Inflammatory macrophage (primary cell): ENCODE results near the gene STXBP1.

Experiments
- DNase-seq, 2 donors: peaks; one replicate each; pipeline ENCODE4 v3.0.0-alpha.2; 2020 to 2022
- total RNA-seq, 18 experiments: gene quantifications; one replicate each; lab custom pipeline; 2026; ENCODE audit warnings: mixed read lengths in 6 of 18, inconsistent platforms in 2 of 18; lab: John Stamatoyannopoulos, UW

Gene STXBP1
- total RNA-seq, result 2.8 to 15.0 (median 7.3) reads per million in 18 experiments

- DNase-seq, result peak; percentile 76 to 88
Observed at GRCh38 chr9:127611899-127612790, at the start of gene STXBP1. TSS of gene STXBP1 (plus strand) at chr9:127612277. CDS start at chr9:127612404, 127 bp downstream.

DNA sequence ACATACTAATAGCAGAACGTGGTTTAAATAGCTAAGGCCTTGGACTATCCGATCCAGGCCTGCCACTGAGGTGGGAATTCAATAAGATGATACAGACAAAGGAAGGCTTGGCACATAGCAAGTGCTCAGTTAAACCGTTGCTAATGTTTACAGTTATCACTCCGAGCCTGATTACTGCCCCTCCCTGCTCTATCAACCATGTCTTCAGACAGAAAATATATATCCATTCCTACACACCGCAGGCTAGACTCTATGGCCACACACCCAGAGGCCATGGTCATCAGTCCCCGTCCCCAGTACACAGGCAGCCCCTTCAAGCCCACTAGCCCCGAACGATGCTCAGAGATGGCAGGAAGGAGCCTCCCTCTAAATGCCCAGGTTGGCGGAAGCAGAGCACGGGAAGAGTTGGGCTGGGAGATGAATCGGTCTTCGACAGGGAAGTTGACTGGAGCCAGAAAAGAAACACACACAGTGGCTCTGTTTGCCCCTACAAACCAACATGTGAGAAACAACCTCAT is 49.7 kb upstream of the STXBP1 start:
- no peak for DNase-seq

- DNase-seq, result peak; percentile 62 to 90
Observed at GRCh38 chr9:127562841-127563401, 49.2 kb upstream of the STXBP1 start.

DNA sequence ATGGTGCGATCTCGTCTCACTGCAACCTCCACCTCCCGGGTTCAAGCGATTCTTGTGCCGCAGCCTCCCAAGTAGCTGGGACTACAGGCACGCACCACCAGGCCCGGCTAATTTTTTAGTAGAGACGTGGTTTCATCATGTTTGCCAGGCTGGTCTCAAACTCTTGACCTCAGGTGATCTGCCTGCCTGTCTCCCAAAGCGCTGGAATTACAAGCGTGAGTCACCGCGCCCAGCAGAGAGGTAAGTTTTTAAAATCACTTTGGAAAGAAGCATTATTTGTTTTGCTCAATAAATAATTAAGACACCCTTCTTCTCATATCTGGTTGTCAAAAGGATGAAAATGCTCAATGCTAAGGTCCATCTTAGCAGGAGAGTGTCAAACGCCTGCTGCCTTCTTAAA is 48.5 kb upstream of the STXBP1 start:
- no peak for DNase-seq

DNA sequence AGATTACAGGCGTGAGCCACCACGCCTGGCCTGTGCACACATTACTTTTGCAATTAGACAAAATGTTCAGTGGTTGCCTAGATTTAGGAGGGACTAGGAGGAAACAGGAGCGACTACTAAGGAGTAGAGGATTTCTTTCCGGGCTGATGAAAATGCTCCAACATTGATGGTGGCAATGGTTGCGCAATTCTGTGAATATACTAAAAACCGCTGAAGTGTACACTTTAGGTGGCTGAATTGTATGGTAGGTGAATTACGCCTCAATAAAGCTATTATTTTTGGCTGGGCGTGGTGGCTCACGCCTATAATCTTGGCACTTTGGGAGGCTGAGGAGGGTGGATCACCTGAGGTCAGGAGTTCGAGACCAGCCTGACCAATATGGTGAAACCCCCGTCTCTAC is 46.8 kb upstream of the STXBP1 start:
- DNase-seq, result no peak

- DNase-seq, result no peak
Observed at GRCh38 chr9:127566351-127567001, 45.6 kb upstream of the STXBP1 start.

GRCh38 chr9:127567035-127567729 is 44.9 kb upstream of the STXBP1 start:
- peak; percentile 21 to 58 for DNase-seq

GRCh38 chr9:127567730-127568617 is 44.1 kb upstream of the STXBP1 start:
- no peak for DNase-seq

- no peak for DNase-seq
Observed at GRCh38 chr9:127568618-127568970, 43.5 kb upstream of the STXBP1 start.

DNA sequence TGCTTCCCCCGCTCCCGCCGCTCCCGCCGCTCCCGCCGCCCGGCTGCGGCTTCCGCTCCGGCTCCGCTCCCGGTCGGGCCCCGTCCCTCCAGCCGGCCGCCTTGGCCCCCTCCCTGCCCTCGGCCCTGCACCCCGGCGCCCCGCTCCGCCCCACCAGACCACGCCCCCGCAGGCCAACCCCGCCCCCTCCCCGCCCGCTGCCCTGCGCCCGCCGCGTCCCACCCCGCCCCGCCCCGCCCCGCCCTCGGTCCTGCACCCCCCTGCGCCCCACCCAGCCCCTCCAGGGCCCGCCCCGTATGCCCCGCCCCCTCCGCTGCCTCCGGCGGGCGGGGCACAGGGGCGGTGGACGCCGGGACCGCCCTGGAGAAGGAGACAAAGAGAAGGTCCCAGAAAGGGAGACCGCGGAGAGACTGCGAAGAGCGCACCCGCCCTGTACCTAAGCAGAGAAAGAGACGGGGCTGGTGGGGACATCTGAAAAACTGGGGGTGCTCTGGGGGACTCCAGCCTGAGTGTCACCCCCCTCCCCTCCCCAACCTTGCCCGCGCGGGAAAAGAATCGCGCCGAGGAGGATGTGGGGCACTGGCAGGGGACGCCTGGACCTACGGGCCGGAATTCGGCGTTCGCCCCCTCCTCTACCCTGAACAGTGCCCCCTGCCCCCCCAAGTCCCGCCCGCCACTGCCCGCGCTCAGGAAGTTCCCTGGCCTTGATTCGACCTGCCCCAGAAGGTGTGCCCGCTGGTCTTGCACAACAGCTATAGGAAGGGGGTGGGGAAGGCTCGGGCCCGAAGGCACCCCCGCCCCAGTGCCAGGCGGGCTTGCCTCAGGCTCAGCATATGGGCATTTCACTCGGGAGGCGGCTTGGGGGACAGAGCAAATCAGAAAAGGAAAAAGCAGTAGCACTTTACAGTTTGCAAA is 42.8 kb upstream of the STXBP1 start:
- peak; percentile 80 to 88 for DNase-seq

DNA sequence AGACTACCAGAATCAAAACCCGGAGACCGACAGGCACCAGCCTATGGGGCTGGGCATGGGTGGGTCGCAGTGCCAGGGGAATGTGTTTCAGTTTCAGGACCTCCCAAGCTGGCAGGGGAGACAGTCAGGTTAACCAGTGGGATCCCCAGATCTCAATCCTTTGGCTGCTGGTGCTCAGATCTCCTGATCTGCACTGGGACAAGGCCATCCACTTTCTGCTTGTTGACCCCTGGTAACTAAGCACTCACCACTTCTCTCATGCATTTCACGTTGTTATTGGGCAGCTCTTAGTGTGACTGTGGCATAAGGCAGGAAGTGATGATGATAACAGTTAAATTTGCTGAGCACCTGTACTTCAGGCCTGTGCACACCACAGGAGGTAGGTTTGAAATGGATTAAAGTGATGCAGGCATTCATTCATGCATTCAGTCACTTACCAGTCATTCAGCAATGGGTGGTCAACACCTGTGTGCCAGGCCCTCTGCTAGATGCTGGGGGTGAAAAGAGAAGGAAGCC is 42.1 kb upstream of the STXBP1 start:
- DNase-seq, result peak; percentile 22 to 48

- peak in 1 of 2 donors; percentile 39 for DNase-seq
Observed at GRCh38 chr9:127570533-127571111, 41.5 kb upstream of the STXBP1 start.

DNA sequence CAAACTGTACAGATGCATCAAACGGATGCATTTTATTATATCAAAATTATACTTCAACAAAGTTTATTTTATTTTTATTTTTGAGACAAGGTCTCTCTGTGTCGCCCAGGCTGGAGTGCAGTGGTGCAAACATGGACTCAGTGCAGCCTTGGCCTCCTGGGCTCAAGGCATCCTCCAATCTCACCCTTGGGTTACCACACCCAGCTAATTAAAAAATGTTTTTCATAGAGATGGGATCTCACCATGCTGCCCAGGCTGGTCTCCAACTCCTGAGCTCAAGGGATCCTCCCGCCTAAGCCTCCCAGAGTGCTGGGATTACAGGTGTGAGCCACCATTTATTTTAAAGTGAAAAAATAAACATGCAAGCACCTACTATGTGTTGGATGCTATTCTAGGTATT is 40.1 kb upstream of the STXBP1 start:
- DNase-seq, result no peak

DNA sequence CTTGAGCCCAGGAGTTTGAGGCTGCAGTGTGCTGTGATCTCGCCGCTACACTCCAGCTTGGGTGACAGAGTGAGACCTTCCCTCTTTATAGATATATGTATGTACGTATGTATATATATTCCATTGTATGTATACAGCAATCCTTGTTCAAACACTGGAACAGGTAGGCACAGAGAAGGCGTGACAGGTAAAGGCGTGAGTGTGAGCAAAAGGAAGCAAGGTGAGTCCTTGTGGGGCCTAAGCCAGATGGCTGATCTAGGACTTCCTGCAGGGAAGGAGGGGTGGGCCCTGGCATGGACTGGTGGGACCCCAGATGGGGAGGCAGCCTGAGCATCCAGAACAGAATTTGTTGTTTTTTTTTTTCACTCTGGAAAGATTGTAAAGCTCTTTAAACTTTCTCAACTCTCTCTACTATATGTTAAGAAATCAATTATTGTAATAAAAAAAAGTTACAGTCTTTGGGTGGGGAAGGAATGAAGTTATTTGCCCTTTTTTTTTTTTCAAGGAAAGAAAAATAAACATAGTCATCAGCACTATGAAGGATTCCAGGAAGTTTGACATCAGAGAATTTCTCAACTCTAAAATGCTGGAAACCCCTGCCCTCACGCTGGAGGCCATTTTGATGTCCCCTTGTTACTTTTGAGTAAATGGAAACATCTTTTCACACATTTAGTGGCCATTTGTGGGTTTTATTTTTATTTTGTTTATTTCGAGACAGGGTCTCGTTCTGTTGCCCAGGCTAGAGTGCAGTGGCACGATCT is 38.9 kb upstream of the STXBP1 start:
- DNase-seq, result peak; percentile 77 to 78

- DNase-seq, result peak; percentile 92 to 97
Observed at GRCh38 chr9:127574072-127574993, 37.7 kb upstream of the STXBP1 start.

- DNase-seq, result peak in 1 of 2 donors; percentile 17
Observed at GRCh38 chr9:127575875-127576778, 36.0 kb upstream of the STXBP1 start.

DNA sequence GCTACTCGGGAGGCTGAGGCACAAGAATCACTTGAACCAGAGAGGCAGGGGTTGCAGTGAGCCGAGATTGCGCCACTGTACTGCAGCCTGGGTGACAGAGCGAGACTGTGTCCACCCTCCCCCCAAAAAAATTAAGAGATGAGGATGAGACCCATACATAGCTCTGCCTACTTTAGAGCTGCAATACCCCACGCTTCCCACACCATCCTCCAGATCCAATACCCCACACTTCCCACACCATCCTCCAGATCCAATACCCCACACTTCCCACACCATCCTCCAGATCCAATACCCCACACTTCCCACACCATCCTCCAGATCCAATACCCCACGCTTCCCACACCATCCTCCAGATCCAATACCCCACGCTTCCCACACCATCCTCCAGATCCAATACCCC is 34.9 kb upstream of the STXBP1 start:
- peak in 1 of 2 donors; percentile 34 for DNase-seq
